NB4 (cell line): ENCODE data around the gene DENND1B.

Experiments used
- CTCF ChIP-seq: IDR thresholded peaks from one replicate; pipeline ENCODE4 v1.5.1; 2012; ENCODE audit warnings: low read depth, low read length
- MYC ChIP-seq: IDR thresholded peaks from 2 replicates; pipeline ENCODE4 v1.6.1; 2011; ENCODE audit warnings: low read depth, low read length

- TF ChIP-seq CTCF (no peak), MYC (no peak)
Measured at GRCh38 chr1:197600751-197601150, 174.5 kb downstream of the DENND1B start.
